PFSK-1 (cell line): Measurements from ENCODE around the gene VGLL4.

ENCODE experiments used
- FOXP2 ChIP-seq: optimal IDR thresholded peaks from 2 replicates; pipeline ENCODE3; 2011; ENCODE audit warnings: borderline replicate concordance, control low read depth, inconsistent platforms; ENCODE audit not compliant: insufficient read depth; ENCODE audit errors: extremely low read length, extremely low read depth
- POLR2AphosphoS5 ChIP-seq: IDR thresholded peaks from 2 replicates; pipeline ENCODE4 v1.6.1; 2012; ENCODE audit warnings: low read depth, mild to moderate bottlenecking, control low read depth, low read length, moderate library complexity

- TF ChIP-seq POLR2AphosphoS5 (no peak), FOXP2 (no peak)
These were observed 134.3 kb downstream of the VGLL4 start for GRCh38 chr3:11509173-11510000.
